Measurements from ENCODE around the gene KIAA0408.
"Not testable (repeated sequence)": the region's sequence is repeated elsewhere in the genome, so short reads cannot be mapped to it uniquely, and the experiment has no call there.

Gene KIAA0408

GRCh38 chr6:127435626-127436220 lies 23.5 kb downstream of the KIAA0408 start:
- DNase-seq (ENCODE audit: low read depth), result no peak
- TF ChIP-seq, protein P1, sequence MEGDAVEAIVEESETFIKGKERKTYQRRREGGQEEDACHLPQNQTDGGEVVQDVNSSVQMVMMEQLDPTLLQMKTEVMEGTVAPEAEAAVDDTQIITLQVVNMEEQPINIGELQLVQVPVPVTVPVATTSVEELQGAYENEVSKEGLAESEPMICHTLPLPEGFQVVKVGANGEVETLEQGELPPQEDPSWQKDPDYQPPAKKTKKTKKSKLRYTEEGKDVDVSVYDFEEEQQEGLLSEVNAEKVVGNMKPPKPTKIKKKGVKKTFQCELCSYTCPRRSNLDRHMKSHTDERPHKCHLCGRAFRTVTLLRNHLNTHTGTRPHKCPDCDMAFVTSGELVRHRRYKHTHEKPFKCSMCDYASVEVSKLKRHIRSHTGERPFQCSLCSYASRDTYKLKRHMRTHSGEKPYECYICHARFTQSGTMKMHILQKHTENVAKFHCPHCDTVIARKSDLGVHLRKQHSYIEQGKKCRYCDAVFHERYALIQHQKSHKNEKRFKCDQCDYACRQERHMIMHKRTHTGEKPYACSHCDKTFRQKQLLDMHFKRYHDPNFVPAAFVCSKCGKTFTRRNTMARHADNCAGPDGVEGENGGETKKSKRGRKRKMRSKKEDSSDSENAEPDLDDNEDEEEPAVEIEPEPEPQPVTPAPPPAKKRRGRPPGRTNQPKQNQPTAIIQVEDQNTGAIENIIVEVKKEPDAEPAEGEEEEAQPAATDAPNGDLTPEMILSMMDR (IDR thresholded peaks at IDR 0.05; ENCODE audit: control insufficient read depth, insufficient read depth, low read depth, low read length, missing control alignments), result no peak
- no peak overlapping the region for H3K4me3 ChIP-seq (ENCODE audit: control insufficient read depth, low read depth, low read length)

DNA sequence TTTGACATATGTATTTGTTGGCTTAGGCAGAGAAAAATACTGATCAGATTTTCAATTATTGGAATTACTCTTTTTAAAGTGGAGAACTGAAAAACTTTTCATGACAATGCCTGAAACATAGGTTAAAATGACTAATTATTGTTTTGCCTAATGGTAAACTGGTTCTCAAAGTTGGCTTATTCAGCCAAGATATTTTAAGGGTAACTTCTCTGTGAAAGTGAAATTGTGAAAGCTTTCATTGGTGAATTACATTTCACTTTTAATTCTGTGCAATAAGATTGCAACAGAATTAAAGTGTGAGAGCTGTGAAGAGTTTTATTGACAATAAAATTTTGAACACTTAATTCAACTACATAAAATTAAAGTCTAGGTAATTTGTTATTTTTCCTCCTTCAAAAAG lies 24.5 kb downstream of the KIAA0408 start:
- TF ChIP-seq, protein P1 (IDR thresholded peaks at IDR 0.05; ENCODE audit: control insufficient read depth, insufficient read depth, low read depth, low read length, missing control alignments), result no peak
- H3K4me3 ChIP-seq (ENCODE audit: control insufficient read depth, low read depth, low read length), result no peak overlapping the region
- no peak for DNase-seq (ENCODE audit: low read depth)

DNA sequence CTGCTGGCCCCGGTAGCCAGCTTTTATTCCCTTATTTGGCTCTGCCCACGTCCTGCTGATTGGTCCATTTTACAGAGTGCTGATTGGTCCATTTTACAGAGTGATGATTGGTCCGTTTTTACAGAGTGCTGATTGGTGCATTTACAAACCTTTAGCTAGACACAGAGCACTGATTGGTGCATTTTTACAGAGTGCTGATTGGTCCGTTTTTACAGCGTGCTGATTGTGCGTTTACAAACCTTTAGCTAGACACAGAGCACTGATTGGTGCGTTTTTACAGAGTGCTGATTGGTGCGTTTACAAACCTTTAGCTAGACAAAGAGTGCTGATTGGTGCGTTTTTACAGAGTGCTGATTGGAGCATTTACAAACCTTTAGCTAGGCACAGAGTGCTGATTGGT lies 30.6 kb downstream of the KIAA0408 start:
- not testable (repeated sequence) for DNase-seq (ENCODE audit: low read depth); H3K4me3 ChIP-seq (ENCODE audit: control insufficient read depth, low read depth, low read length)

- TF ChIP-seq, protein P1 (IDR thresholded peaks at IDR 0.05; ENCODE audit: control insufficient read depth, insufficient read depth, low read depth, low read length, missing control alignments), result no peak
- no peak overlapping the region for H3K4me3 ChIP-seq (ENCODE audit: control insufficient read depth, low read depth, low read length)
- DNase-seq (ENCODE audit: low read depth), result no peak
These were observed 35.3 kb downstream of the KIAA0408 start for GRCh38 chr6:127423921-127424320.

DNA sequence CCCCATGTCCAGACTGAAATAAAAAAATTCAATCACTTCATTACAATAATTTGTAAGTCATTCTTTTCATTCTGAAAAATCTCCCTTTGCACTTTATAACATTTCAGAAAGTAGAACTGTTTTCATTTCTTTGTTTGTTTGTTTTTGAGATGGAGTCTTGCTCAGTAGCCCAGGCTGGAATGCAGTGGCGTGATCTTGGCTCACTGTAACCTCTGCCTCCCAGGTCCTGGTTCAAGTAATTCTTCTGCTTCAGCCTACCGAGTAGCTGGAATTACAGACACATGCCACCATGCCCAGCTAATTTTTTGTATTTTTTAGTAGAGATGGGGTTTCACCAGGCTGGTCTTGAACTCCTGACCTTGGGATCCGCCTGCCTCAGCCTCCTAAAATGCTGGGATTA lies 38.0 kb downstream of the KIAA0408 start:
- DNase-seq (ENCODE audit: low read depth); H3K4me3 ChIP-seq (ENCODE audit: control insufficient read depth, low read depth, low read length): not testable (repeated sequence)

DNA sequence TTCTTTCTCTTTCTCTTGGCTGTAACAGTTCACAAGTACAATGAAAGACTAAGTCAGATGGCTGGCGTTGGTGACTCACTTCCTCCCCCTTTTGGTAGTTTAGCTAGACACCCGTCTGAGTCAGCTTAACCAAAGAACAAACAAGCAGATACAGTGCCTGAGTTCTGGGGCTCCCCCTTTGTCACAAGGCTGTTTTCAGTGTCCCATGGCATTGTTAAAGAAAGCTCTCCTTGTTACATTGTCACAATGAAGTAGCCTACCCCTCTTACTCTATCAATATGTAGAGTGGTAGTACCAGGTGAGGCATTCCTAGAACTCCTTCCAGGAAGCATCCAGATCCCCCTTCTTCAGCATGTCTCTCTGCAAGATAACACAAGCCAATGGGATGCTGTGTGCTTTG lies 38.6 kb downstream of the KIAA0408 start:
- TF ChIP-seq, protein P1 (IDR thresholded peaks at IDR 0.05; ENCODE audit: control insufficient read depth, insufficient read depth, low read depth, low read length, missing control alignments), result peak; percentile 47
- peak; percentile 73 for DNase-seq (ENCODE audit: low read depth)
- no peak overlapping the region for H3K4me3 ChIP-seq (ENCODE audit: control insufficient read depth, low read depth, low read length)

DNA sequence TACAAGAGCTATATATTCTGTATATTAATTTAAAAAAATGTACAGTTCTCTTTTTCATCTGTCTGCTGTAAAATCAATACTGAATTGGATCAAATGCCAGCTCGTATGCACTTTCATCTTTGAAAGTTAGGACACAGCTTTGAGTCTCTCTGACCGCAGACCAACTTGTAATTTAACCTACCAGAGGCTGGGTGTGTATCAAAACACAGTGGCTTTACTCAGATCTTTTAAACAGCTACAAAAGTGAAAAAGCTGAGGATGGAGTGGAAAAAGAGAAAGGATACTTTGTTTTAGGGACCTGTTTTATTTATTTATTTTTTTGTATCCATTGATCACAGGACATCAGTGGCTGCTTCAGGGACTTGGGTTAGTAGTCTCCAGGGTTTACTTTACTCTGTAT lies 44.1 kb downstream of the KIAA0408 start:
- DNase-seq (ENCODE audit: low read depth), result no peak
- H3K4me3 ChIP-seq (ENCODE audit: control insufficient read depth, low read depth, low read length), result no peak overlapping the region
- TF ChIP-seq, protein P1 (IDR thresholded peaks at IDR 0.05; ENCODE audit: control insufficient read depth, insufficient read depth, low read depth, low read length, missing control alignments), result no peak

GRCh38 chr6:127413123-127413522 lies 46.1 kb downstream of the KIAA0408 start:
- not testable (repeated sequence) for H3K4me3 ChIP-seq (ENCODE audit: control insufficient read depth, low read depth, low read length); DNase-seq (ENCODE audit: low read depth)

DNA sequence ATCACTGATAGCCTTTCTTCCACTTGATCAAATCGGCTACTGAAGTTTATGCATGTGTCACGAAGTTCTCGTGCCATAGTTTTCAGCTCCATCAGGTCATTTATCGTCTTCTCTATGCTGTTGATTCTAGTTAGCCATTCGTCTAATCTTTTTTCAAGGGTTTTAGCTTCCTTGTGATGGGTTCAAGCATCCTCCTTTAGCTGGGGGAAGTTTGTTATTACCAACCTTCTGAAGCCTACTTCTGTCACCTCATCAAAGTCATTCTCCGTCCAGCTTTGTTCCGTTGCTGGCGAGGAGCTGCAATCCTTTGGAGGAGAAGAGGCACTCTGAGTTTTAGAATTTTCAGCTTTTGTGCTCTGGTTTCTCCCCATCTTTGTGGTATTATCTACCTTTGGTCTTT lies 47.2 kb downstream of the KIAA0408 start:
- not testable (repeated sequence) for H3K4me3 ChIP-seq (ENCODE audit: control insufficient read depth, low read depth, low read length); DNase-seq (ENCODE audit: low read depth)

Measured in AG09309 (cell line).